IMR-90 (cell line): ENCODE results near the gene HMGCS2. TPM values are rescaled to one million over a fixed set of nuclear protein-coding genes. Genes with fewer than 3 reads are reported as not detected.

Experiments used
- ATAC-seq: fragments of 200-7000 bp; cut with Tn5 transposase; 2 replicates; pipeline ENCODE4 v1.9.1; 2020; ENCODE audit warnings: low read depth, mild to moderate bottlenecking, moderate library complexity
- BruUV-seq: library from RNA; stranded (reverse); fragments of 400-500 nt; replicated peaks from 2 replicates; lab custom pipeline; 2021; lab: Mats Ljungman, UMichigan
- CTCF ChIA-PET: fragments of 300-600 bp; formaldehyde crosslinking; extraction: SDS; loops from one replicate; lab custom pipeline; 2021; ENCODE audit warnings: antibody characterized with exemption; lab: Yijun Ruan, JAX
- POLR2A ChIA-PET: fragments of 300-600 bp; sonication (Branson Sonifier 250); formaldehyde crosslinking; loops from one replicate; lab custom pipeline; 2022; ENCODE audit warnings: antibody characterized with exemption; ENCODE audit not compliant: unreplicated experiment; lab: Charles Lee
- DNase-seq: peaks from one replicate; pipeline ENCODE4 v3.0.0; 2013
- H2AFZ ChIP-seq: replicated peaks from 2 replicates; pipeline ENCODE3; 2013; ENCODE audit warnings: low read length, mild to moderate bottlenecking; ENCODE audit not compliant: poor library complexity
- H2AK5ac ChIP-seq: 2 replicates; pipeline ENCODE4 v1.6.1; 2013; ENCODE audit warnings: low read depth, low read length, inconsistent platforms
- H2AK9ac ChIP-seq: replicated peaks from 2 replicates; pipeline ENCODE3; 2013; ENCODE audit warnings: mild to moderate bottlenecking, low read depth, low read length, moderate library complexity; ENCODE audit not compliant: poor library complexity
- H2BK120ac ChIP-seq: 2 replicates; pipeline ENCODE4 v1.6.1; 2013; ENCODE audit warnings: low read depth, low read length, inconsistent platforms
- H2BK15ac ChIP-seq: 3 replicates; pipeline ENCODE4 v1.6.1; 2013; ENCODE audit warnings: low read depth, low read length, inconsistent platforms
- H2BK20ac ChIP-seq: 2 replicates; pipeline ENCODE4 v1.6.1; 2013; ENCODE audit warnings: low read depth, mild to moderate bottlenecking, inconsistent platforms, low read length, moderate library complexity
- H2BK5ac ChIP-seq: 2 replicates; pipeline ENCODE4 v1.6.1; 2013; ENCODE audit warnings: mild to moderate bottlenecking, low read depth, low read length, inconsistent platforms; ENCODE audit not compliant: poor library complexity, severe bottlenecking
- H3K14ac ChIP-seq: replicated peaks from 2 replicates; pipeline ENCODE4 v1.6.1; 2013; ENCODE audit warnings: low read depth, low read length, inconsistent platforms
- H3K18ac ChIP-seq: 2 replicates; pipeline ENCODE4 v1.6.1; 2013; ENCODE audit warnings: low read depth, low read length, control low read depth
- H3K23ac ChIP-seq: 2 replicates; pipeline ENCODE4 v1.6.1; 2013; ENCODE audit warnings: low read depth, low read length, inconsistent platforms
- H3K27ac ChIP-seq: 2 replicates; pipeline ENCODE4 v1.5.1; 2013; ENCODE audit warnings: mild to moderate bottlenecking, control low read depth, low read length; ENCODE audit not compliant: insufficient read depth
- H3K27me3 ChIP-seq: 2 replicates; pipeline ENCODE4 v1.6.1; 2013; ENCODE audit warnings: low read length; ENCODE audit not compliant: control insufficient read depth, insufficient read depth
- H3K36me3 ChIP-seq: 2 replicates; pipeline ENCODE4 v1.6.1; 2013; ENCODE audit warnings: low read length, mixed read lengths; ENCODE audit not compliant: control insufficient read depth, insufficient read depth
- H3K4ac ChIP-seq: 2 replicates; pipeline ENCODE4 v1.6.1; 2013; ENCODE audit warnings: low read depth, low read length, inconsistent platforms
- H3K4me1 ChIP-seq: 2 replicates; pipeline ENCODE4 v1.6.1; 2013; ENCODE audit warnings: low read length, mixed read lengths; ENCODE audit not compliant: control insufficient read depth, insufficient read depth
- H3K4me2 ChIP-seq: 2 replicates; pipeline ENCODE4 v1.6.1; 2013; ENCODE audit warnings: low read depth, mild to moderate bottlenecking, control low read depth, low read length, moderate library complexity
- H3K4me3 ChIP-seq: 2 replicates; pipeline ENCODE4 v1.5.1; 2013; ENCODE audit warnings: low read depth, mild to moderate bottlenecking, control low read depth, low read length, moderate library complexity; ENCODE audit not compliant: insufficient read depth
- H3K56ac ChIP-seq: 2 replicates; pipeline ENCODE4 v1.6.1; 2013; ENCODE audit warnings: low read length, inconsistent platforms; ENCODE audit not compliant: insufficient read depth; ENCODE audit errors: extremely low read depth
- H3K79me1 ChIP-seq, 2 experiments: 2 replicates each; pipeline ENCODE4 v1.6.1; 2013; ENCODE audit warnings: low read length in 2 of 2, inconsistent platforms in 1 of 2, low read depth in 1 of 2
- H3K9ac ChIP-seq: 2 replicates; pipeline ENCODE4 v1.6.1; 2013; ENCODE audit warnings: low read depth, low read length, control low read depth
- H3K9me1 ChIP-seq: 2 replicates; pipeline ENCODE4 v1.6.1; 2013; ENCODE audit warnings: low read length, inconsistent platforms; ENCODE audit not compliant: insufficient read depth
- H3K9me3 ChIP-seq: 2 replicates; pipeline ENCODE4 v1.6.1; 2013; ENCODE audit warnings: low read length; ENCODE audit not compliant: control insufficient read depth, insufficient read depth
- H4K20me1 ChIP-seq: 2 replicates; pipeline ENCODE4 v1.6.1; 2013; ENCODE audit warnings: low read length, inconsistent platforms; ENCODE audit not compliant: insufficient read depth
- H4K5ac ChIP-seq: 2 replicates; pipeline ENCODE4 v1.6.1; 2013; ENCODE audit warnings: mild to moderate bottlenecking, low read depth, low read length, control low read depth
- H4K8ac ChIP-seq, 2 experiments: 2 replicates each; pipeline ENCODE4 v1.6.1; 2013; ENCODE audit warnings: low read depth in 2 of 2, low read length in 2 of 2, control low read depth in 1 of 2, inconsistent platforms in 1 of 2
- H4K91ac ChIP-seq: 2 replicates; pipeline ENCODE4 v1.6.1; 2013; ENCODE audit warnings: low read depth, low read length, inconsistent platforms; ENCODE audit not compliant: insufficient read depth
- MAFK ChIP-seq: IDR thresholded peaks from 2 replicates; pipeline ENCODE4 v1.6.1; 2012; ENCODE audit warnings: low read depth, low read length, improper control_type of control experiment
- RAD21 ChIP-seq: IDR thresholded peaks from 2 replicates; pipeline ENCODE4 v1.6.1; 2012; ENCODE audit warnings: low read length, improper control_type of control experiment
- RCOR1 ChIP-seq: IDR thresholded peaks from 2 replicates; pipeline ENCODE4 v1.6.1; 2012; ENCODE audit warnings: mild to moderate bottlenecking, low read length, improper control_type of control experiment; ENCODE audit not compliant: insufficient replicate concordance
- RFX5 ChIP-seq: IDR thresholded peaks from 2 replicates; pipeline ENCODE4 v1.8.0; 2012; ENCODE audit warnings: low read depth, mild to moderate bottlenecking, low read length, moderate library complexity
- WGBS, 2 experiments: methylation state at CpG; one replicate each; pipeline versions ENCODE4 v1.1.5 to v1.1.7; 2013; ENCODE audit warnings: missing lambda C conversion rate in 2 of 2; ENCODE audit not compliant: insufficient read length in 1 of 2; ENCODE audit errors: extremely low coverage in 2 of 2; 5-methylcytosine and 5-hydroxymethylcytosine counted together
- dilution Hi-C: fragments of 300-500 bp; cut with HindIII; formaldehyde crosslinking; loops from one replicate; pipeline ENCODE4 v1.14.3; 2018; ENCODE audit warnings: low sequenced_read_pairs; ENCODE audit not compliant: unreplicated experiment
- in situ Hi-C: fragments of 300-500 bp; cut with MboI; formaldehyde crosslinking; loops from 3 replicates; pipeline ENCODE4 v1.14.3; 2019; ENCODE audit warnings: low sequenced_read_pairs, inconsistent platforms, mixed read lengths
- intact Hi-C: fragments of 100-400 bp; cut with micrococcal nuclease; formaldehyde crosslinking; loops from 2 replicates; pipeline ENCODE4 v1.10.0; 2022
- polyA plus RNA-seq, 3 experiments: library from polyadenylated mRNA; depleted of rRNA; stranded (reverse); fragments of >200 nt; gene quantifications; 2 replicates each; pipeline ENCODE4 v1.2.3, GENCODE V29; 2012; ENCODE audit warnings: low replicate concordance in 1 of 3
- total RNA-seq: library from RNA; depleted of rRNA; stranded (reverse); fragments of >200 nt; gene quantifications from 2 replicates; pipeline ENCODE4 v1.2.3, GENCODE V29; 2012
- TF ChIP-seq, protein P1 (sequence below): conservative IDR thresholded peaks from 2 replicates; pipeline ENCODE4 v1.5.1; 2012; ENCODE audit warnings: mild to moderate bottlenecking, low read depth, low read length, improper control_type of control experiment

The HMGCS2 gene
- total and polyA plus RNA-seq, 2 of the 4 experiments (the other 2 are of a cell fraction): not detected

GRCh38 chr1:119702384-119702783, 66.3 kb downstream of the HMGCS2 start:
- no peaks in the 10 kb centered on the region for H4K20me1 ChIP-seq
- H3K4me1 ChIP-seq: no peaks in the 10 kb centered on the region
- no peaks in the 10 kb centered on the region for H3K36me3 ChIP-seq
- ATAC-seq: no peak
- in situ Hi-C loops (no loop called here), dilution Hi-C loops (no loop called here), intact Hi-C loops (no loop called here)
- H3K23ac ChIP-seq: no peak overlapping the region
- WGBS, 2 experiments: 61% methylated on average over 2 of the region's 2 CpGs; no CpG with 5 or more reads in 1 of the 2 experiments
- no peak overlapping the region for H2BK20ac ChIP-seq
- H2AK9ac ChIP-seq: no peak overlapping the region
- no peak overlapping the region for H2BK120ac ChIP-seq
- peaks cover 7% of the 10 kb centered on the region for H3K9me3 ChIP-seq
- H3K56ac ChIP-seq: no peak overlapping the region
- H2AFZ ChIP-seq: no peak overlapping the region
- H3K4ac ChIP-seq: no peak overlapping the region
- no peak overlapping the region for H3K4me3 ChIP-seq
- H3K18ac ChIP-seq: no peak overlapping the region
- no peak overlapping the region for H4K5ac ChIP-seq
- no peak overlapping the region for H3K14ac ChIP-seq
- no peak overlapping the region for H3K9ac ChIP-seq
- H2AK5ac ChIP-seq: no peak overlapping the region
- ChIA-PET POLR2A (no interaction called here), CTCF (interaction anchor here (1.0 kb wide), 1 partner anchor 11 kb away, joined by 3 read pairs; no protein-coding TSS in a partner anchor)
- no peak overlapping the region for H4K8ac ChIP-seq
- no peak overlapping the region for H3K4me2 ChIP-seq
- no peak overlapping the region for H2BK15ac ChIP-seq
- H3K79me1 ChIP-seq: no peaks in the 10 kb centered on the region
- TF ChIP-seq, protein P1, sequence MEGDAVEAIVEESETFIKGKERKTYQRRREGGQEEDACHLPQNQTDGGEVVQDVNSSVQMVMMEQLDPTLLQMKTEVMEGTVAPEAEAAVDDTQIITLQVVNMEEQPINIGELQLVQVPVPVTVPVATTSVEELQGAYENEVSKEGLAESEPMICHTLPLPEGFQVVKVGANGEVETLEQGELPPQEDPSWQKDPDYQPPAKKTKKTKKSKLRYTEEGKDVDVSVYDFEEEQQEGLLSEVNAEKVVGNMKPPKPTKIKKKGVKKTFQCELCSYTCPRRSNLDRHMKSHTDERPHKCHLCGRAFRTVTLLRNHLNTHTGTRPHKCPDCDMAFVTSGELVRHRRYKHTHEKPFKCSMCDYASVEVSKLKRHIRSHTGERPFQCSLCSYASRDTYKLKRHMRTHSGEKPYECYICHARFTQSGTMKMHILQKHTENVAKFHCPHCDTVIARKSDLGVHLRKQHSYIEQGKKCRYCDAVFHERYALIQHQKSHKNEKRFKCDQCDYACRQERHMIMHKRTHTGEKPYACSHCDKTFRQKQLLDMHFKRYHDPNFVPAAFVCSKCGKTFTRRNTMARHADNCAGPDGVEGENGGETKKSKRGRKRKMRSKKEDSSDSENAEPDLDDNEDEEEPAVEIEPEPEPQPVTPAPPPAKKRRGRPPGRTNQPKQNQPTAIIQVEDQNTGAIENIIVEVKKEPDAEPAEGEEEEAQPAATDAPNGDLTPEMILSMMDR: no peak
- no peak for TF ChIP-seq RCOR1
- no peak for TF ChIP-seq RAD21
- TF ChIP-seq RFX5: no peak
- no peak for TF ChIP-seq MAFK
- H3K9me1 ChIP-seq: no peaks in the 10 kb centered on the region
- BruUV-seq: no TSS peak
- H3K27me3 ChIP-seq: peaks cover 12% of the 10 kb centered on the region
- peak; percentile 83 for DNase-seq
- H2BK5ac ChIP-seq: no peak overlapping the region
- no peak overlapping the region for H3K27ac ChIP-seq
- no peak overlapping the region for H4K91ac ChIP-seq
